GM12872 (cell line): ENCODE measurements around the gene FRMPD1.

Experiments used
- TF ChIP-seq, protein P1 (sequence below): IDR thresholded peaks from 3 replicates; pipeline ENCODE4 v1.5.1; 2011; ENCODE audit warnings: low read depth, mild to moderate bottlenecking, low read length, moderate library complexity; ENCODE audit not compliant: insufficient read depth

The FRMPD1 gene

DNA sequence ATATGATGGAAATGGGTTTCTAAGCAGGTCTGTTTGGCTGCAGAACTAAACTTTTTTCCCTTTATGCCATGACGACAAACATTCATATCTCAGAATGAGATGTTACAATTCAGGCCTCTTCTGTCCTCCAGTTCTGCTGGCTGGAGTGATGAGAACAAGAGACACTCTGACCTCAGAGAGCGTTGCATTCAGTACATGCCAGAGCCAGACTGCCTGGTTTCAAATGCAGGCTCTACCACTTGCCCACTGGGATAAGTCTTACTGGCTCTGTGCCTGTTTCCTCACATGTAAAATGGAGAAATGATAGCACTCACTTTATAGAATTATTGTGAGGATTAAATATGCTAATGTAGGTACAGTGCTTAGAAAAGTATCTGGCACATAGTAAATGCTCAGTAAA, 33.6 kb upstream of the FRMPD1 start:
- TF ChIP-seq, protein P1, sequence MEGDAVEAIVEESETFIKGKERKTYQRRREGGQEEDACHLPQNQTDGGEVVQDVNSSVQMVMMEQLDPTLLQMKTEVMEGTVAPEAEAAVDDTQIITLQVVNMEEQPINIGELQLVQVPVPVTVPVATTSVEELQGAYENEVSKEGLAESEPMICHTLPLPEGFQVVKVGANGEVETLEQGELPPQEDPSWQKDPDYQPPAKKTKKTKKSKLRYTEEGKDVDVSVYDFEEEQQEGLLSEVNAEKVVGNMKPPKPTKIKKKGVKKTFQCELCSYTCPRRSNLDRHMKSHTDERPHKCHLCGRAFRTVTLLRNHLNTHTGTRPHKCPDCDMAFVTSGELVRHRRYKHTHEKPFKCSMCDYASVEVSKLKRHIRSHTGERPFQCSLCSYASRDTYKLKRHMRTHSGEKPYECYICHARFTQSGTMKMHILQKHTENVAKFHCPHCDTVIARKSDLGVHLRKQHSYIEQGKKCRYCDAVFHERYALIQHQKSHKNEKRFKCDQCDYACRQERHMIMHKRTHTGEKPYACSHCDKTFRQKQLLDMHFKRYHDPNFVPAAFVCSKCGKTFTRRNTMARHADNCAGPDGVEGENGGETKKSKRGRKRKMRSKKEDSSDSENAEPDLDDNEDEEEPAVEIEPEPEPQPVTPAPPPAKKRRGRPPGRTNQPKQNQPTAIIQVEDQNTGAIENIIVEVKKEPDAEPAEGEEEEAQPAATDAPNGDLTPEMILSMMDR, result no peak

DNA sequence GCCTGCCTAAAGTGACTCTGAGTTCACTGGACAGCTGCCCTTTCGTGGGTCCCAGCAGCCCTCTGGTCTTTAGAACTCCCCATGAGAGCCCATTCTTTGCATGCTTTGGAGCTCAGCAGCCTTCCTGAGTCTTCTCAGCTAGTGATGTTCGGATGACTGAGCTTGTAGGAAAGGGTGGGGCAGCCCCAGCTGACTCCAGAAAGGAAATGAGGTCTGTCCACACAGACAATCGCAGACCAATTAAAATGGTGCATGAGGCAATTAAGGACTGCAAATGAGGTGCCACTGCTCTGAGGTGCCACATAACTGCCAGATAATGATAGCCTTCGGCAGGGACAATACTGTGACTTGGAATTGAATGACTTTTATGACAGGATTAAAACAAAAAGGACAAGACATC, 32.9 kb upstream of the FRMPD1 start:
- TF ChIP-seq, protein P1, result no peak

DNA sequence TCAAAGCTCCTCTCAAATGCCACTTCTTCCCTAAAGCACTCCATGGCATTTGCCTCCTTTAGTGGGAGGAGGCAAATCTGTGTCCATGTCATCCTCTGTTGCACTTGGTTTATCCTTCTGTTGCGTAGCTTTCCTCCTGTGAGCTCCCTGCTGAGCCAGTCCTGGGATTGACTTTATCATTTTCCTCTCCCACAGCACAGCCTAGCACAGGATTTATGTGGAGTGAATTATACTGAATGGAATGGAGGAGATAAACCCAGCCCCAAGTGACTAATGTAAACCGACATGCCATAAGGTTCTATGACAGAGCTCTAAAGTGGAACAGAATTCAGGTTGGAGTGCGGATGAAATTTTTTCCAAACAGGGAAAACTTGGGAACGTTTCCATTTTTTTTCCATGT, 31.9 kb upstream of the FRMPD1 start:
- TF ChIP-seq, protein P1, result no peak

DNA sequence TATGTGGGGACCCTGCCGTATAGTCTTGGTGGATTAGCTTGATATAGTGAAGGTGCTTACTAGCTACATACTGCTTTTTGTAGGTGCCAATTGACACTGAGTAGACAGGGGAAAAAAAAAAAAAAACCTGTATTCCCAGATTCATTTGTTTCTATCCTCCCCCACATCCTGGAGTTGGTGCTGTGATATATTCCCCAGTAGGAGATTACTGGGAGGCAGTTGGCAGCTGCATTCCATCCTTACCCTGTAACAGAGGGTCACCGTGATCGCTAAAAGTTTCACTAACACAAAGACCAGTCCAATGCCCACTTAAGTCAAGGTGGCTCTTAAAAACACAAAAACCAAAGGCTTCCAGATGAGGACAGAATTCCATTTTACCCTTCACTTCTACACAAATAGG, 30.9 kb upstream of the FRMPD1 start:
- TF ChIP-seq, protein P1, result no peak

DNA sequence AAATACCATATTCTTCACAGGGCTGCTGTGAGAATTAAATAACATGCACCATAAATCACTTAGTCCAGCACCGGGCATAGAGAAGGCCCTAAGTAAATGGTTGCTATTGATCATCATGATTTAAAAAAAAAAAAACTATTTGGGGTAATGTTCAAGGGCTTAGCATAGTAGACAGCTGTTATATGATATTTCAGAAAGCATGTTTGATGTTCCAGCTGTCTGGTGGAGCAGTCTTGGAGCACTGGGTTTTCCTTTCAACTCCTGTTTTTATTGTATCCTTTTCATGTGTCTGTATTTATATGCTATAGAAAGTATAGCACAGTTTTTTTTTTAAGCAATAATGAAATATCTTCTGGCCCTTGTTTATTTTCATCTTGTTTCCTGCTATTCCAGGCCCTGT, 30.4 kb upstream of the FRMPD1 start:
- TF ChIP-seq, protein P1, result no peak

DNA sequence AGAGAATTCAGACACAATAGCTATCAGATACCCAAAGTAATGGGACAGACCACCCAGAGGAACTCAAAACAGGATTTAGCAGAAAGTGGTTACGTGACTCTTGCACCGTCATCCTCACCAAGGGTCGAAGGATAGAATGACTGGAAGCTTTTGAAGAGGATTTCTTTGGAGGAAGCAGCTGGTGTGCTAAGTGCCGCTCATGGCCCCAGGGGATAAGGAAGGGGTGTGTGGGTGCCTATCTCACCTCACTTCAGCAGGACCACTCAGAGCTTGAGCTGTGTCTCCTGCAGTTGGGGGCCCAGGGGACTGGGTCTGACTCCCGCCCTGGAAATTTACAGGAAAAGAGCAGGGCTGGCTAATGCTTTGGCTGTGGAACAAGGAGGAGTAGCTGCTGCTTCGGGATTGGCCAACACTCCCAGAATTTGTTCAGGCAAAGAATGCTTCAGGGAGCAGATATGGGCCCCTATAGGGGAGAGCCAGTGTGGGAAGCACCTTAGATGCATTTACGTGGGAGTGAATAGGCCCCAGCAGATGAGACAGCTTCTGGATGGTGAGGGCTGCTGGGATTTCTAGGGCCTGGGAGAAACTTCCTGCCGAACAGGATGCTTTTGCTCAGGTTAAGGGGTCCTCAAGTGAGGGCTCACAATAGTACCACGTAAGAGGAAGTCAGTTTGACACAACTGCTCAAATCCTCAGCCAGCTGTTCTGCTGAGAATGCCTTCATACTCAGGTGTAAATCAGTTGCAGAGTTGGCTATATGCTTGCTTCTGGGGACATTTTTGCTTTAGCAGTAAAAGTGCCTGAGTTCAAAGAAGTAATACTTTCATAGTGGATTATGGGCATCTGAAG, 29.3 kb upstream of the FRMPD1 start:
- TF ChIP-seq, protein P1, result no peak

DNA sequence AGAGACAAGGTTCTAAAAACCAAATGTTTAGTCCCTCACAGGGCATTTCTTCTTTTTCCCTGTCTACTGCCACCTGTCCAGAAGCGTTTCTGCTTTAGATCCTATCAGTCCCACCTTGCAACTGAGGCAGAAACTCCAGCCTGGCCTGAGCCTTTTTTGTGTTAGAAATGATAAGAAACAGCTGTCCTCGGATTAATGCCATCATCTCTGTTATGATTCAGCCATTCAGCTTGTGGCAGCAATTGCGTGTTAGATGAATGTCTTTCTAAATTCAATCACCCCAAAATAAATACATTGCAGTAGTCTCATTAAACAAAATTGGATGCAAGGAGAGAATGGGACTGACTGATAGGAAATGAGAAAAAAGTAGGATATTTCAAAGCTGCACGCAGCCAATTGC, 28.3 kb upstream of the FRMPD1 start:
- TF ChIP-seq, protein P1, result no peak
